ENCODE data around the gene RHBDF1. TPM values are rescaled to one million over a fixed set of nuclear protein-coding genes. Genes with fewer than 3 reads are reported as not detected.

RHBDF1 gene
- total and polyA plus RNA-seq, 9 of the 15 experiments (the other 6 are each of a cell fraction or from before 2014, with no cell fraction given), result 1.0 to 8.2 (median 4.2) TPM

DNA sequence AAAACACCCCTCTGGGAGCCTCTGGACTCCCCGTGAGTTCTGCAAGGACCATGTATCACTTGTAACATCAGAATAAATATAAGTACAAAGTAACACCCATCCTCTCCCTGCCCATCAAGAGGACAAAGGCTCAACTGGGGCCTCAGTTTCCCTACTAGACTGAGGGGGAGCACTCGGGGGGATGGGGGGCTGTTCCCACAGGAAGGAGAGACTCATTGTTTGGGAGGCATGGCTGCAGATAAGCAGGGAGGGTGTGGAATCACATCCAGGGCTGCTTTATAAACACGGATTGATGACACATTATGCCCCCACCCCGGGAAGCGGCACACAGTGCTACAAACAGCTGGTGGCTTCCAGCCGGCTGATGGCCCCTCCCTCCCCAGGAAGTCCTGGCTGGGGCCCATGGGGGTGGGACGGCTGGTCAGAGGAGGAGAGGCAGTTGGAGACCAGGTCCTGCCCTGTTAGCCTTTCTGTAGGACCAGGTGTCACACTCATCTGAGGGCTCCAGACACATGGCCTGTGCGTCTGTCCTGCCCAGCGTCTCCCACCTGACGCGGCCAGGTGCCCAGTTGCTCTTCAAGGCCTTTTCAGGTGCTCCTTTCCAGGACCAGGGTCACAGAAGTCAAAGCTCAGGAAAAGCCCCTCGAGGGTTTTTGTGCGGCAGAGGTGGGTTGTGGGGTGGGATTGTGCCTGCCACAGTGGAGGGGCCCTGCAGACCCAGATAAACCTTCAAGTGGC is 4.3 kb upstream of the RHBDF1 start (continued):
- TF ChIP-seq ETS2 (tag; IDR thresholded peaks at IDR 0.05; ENCODE audit: borderline replicate concordance, poor library complexity, severe bottlenecking), result no peak
- no peak for TF ChIP-seq PRPF4 (IDR thresholded peaks at IDR 0.05; ENCODE audit: insufficient read depth, low read depth, low read length, poor library complexity, severe bottlenecking)
- TF ChIP-seq HSF4 (CRISPR knock-in tag; IDR thresholded peaks at IDR 0.05; ENCODE audit: borderline replicate concordance), result no peak
- no peak for TF ChIP-seq ZC3H8 (IDR thresholded peaks at IDR 0.05)
- no peak for TF ChIP-seq PTBP1 (IDR thresholded peaks at IDR 0.05; ENCODE audit: low read depth, low read length)
- TF ChIP-seq RUNX1 (IDR thresholded peaks at IDR 0.05; ENCODE audit: low read depth), result 0 out of 2 replicates have a peak, but pooled peaks have one; percentile 41
- TF ChIP-seq JUND (IDR thresholded peaks at IDR 0.05; ENCODE audit: borderline replicate concordance, low read depth, low read length), result peak; percentile 47; the same call in 1 of the 2 replicates
- TF ChIP-seq JUND (tag; IDR thresholded peaks at IDR 0.05; ENCODE audit: borderline replicate concordance, low read depth, low read length), result no peak; the same call in 2 of the 3 replicates
- TF ChIP-seq, protein P1, sequence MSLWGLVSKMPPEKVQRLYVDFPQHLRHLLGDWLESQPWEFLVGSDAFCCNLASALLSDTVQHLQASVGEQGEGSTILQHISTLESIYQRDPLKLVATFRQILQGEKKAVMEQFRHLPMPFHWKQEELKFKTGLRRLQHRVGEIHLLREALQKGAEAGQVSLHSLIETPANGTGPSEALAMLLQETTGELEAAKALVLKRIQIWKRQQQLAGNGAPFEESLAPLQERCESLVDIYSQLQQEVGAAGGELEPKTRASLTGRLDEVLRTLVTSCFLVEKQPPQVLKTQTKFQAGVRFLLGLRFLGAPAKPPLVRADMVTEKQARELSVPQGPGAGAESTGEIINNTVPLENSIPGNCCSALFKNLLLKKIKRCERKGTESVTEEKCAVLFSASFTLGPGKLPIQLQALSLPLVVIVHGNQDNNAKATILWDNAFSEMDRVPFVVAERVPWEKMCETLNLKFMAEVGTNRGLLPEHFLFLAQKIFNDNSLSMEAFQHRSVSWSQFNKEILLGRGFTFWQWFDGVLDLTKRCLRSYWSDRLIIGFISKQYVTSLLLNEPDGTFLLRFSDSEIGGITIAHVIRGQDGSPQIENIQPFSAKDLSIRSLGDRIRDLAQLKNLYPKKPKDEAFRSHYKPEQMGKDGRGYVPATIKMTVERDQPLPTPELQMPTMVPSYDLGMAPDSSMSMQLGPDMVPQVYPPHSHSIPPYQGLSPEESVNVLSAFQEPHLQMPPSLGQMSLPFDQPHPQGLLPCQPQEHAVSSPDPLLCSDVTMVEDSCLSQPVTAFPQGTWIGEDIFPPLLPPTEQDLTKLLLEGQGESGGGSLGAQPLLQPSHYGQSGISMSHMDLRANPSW (CRISPR knock-in tag; IDR thresholded peaks at IDR 0.05), result no peak
- TF ChIP-seq TGIF2 (CRISPR knock-in tag; IDR thresholded peaks at IDR 0.05), result no peak
- no peak for TF ChIP-seq SNRNP70 (optimal IDR thresholded peaks at IDR 0.05; ENCODE audit: low read depth, low read length)
- TF ChIP-seq ZFP1 (CRISPR knock-in tag; IDR thresholded peaks at IDR 0.05), result no peak
- TF ChIP-seq BACH1 (tag; IDR thresholded peaks at IDR 0.05), result no peak
- TF ChIP-seq, protein P2, sequence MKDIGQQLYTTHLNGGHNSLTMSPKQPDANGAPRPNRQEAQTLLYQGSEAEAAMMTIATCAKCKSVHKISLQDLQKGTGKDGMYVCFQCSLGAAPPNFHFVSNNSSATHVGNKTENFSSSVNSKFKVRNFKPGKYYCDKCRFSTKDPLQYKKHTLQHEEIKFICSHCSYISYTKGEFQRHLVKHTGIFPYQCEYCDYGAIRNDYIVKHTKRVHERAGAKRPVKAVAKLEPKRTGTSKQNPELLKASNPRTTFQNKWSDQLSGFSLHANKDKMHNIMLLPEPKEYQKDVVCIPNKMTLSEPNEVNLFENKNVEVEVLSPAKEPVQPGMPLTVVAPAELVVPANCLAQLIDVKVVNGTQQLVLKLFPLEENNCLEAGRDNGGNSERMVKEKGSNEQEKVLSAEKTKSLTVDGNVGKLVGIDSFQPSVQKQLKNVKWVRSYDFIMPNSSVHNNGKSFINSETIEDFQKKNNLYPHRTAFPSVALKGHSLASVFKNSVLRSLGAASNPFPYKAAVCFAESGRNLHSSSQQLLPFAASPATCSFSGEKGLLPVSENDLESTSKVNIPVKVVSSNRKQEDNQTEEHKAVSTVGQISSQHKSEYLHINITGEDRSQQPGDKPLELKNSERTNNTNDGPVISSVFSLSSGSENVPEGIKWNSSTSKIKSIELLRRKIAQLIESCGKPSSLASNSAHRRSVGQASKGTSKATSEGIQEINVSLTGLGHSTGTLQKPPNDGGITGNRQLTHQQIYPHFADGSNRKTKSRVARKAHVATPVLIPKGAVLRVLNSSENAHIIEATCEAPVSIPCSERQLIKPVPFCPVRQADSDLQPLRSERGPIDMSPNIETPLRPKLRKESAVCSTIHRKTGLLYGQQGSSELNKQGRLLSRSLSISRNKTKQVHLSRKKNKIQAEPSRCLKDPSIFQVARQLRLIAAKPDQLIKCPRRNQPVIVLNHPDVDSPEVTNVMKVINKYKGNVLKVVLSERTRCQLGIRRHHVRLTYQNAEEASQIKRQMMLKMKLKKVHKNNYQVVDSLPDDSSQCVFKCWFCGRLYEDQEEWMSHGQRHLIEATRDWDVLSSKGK (CRISPR knock-in tag; IDR thresholded peaks at IDR 0.05), result no peak
- no peak for TF ChIP-seq ZNF668 (CRISPR knock-in tag; IDR thresholded peaks at IDR 0.05)
- no peak for TF ChIP-seq ZC3H11A (IDR thresholded peaks at IDR 0.05; ENCODE audit: low read depth, low read length)
- no peak for TF ChIP-seq KAT8 (IDR thresholded peaks at IDR 0.05; ENCODE audit: low read depth)
- TF ChIP-seq POLR2G (IDR thresholded peaks at IDR 0.05; ENCODE audit: low read depth, low read length), result no peak
- peak; percentile 93 for TF ChIP-seq TAF9B (IDR thresholded peaks at IDR 0.05; ENCODE audit: partially characterized antibody)
- TF ChIP-seq, protein P3, sequence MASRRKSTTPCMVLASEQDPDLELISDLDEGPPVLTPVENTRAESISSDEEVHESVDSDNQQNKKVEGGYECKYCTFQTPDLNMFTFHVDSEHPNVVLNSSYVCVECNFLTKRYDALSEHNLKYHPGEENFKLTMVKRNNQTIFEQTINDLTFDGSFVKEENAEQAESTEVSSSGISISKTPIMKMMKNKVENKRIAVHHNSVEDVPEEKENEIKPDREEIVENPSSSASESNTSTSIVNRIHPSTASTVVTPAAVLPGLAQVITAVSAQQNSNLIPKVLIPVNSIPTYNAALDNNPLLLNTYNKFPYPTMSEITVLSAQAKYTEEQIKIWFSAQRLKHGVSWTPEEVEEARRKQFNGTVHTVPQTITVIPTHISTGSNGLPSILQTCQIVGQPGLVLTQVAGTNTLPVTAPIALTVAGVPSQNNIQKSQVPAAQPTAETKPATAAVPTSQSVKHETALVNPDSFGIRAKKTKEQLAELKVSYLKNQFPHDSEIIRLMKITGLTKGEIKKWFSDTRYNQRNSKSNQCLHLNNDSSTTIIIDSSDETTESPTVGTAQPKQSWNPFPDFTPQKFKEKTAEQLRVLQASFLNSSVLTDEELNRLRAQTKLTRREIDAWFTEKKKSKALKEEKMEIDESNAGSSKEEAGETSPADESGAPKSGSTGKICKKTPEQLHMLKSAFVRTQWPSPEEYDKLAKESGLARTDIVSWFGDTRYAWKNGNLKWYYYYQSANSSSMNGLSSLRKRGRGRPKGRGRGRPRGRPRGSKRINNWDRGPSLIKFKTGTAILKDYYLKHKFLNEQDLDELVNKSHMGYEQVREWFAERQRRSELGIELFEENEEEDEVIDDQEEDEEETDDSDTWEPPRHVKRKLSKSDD (conservative IDR thresholded peaks at IDR 0.05; ENCODE audit: low read length), result no peak
